CD4-positive, alpha-beta T cell (primary cell): Measurements from ENCODE around the gene OCRL. TPM values are rescaled to one million over a fixed set of nuclear protein-coding genes. Genes with fewer than 3 reads are reported as not detected.

Experiments used
- ATAC-seq: fragments of 200-7000 bp; cut with Tn5 transposase; one replicate; pipeline ENCODE4 v1.10.0; 2022; ENCODE audit warnings: mild to moderate bottlenecking; ENCODE audit not compliant: poor library complexity
- CTCF ChIA-PET: fragments of 350-600 bp; sonication (Branson Sonifier 250); formaldehyde crosslinking; loops from one replicate; lab custom pipeline; 2021; ENCODE audit warnings: antibody characterized with exemption, inconsistent platforms; lab: Charles Lee
- POLR2A ChIA-PET: fragments of 350-600 bp; sonication (Branson Sonifier 250); formaldehyde crosslinking; loops from one replicate; lab custom pipeline; 2021; ENCODE audit warnings: antibody characterized with exemption, inconsistent platforms; lab: Charles Lee
- DNase-seq, 14 experiments: peaks; one replicate each; pipeline ENCODE4 v3.0.0-alpha.2; 2013 to 2020; ENCODE audit warnings: mixed read lengths in 2 of 14
- H3K27ac ChIP-seq, 2 donors: one replicate each; pipeline versions ENCODE4 v1.5.1 to v1.7.0; 2013; ENCODE audit warnings: low read length in 2 of 2, low read depth in 1 of 2, mild to moderate bottlenecking in 1 of 2
- H3K27me3 ChIP-seq, 2 experiments: 1 replicate in 1 of 2; 2 replicates in 1 of 2; pipeline versions ENCODE4 v1.6.1 to v1.7.0; 2013; ENCODE audit warnings: low read length in 2 of 2, control low read depth in 1 of 2, mild to moderate bottlenecking in 1 of 2, moderate library complexity in 1 of 2; ENCODE audit not compliant: insufficient read depth in 2 of 2, control insufficient read depth in 1 of 2
- H3K36me3 ChIP-seq: one replicate; pipeline ENCODE4 v1.6.1; 2013; ENCODE audit warnings: low read length, control low read depth; ENCODE audit not compliant: insufficient read depth
- H3K4me1 ChIP-seq: one replicate; pipeline ENCODE4 v1.6.1; 2013; ENCODE audit warnings: low read length, control low read depth; ENCODE audit not compliant: insufficient read depth
- H3K4me3 ChIP-seq: one replicate; pipeline ENCODE4 v1.5.1; 2013; ENCODE audit warnings: mild to moderate bottlenecking, low read length, moderate library complexity
- H3K9me3 ChIP-seq, 2 experiments: 1 replicate in 1 of 2; 2 replicates in 1 of 2; pipeline versions ENCODE4 v1.6.1 to v1.7.0; 2013; ENCODE audit warnings: low read length in 2 of 2, mild to moderate bottlenecking in 2 of 2, control low read depth in 1 of 2, moderate library complexity in 1 of 2; ENCODE audit not compliant: control insufficient read depth in 1 of 2, insufficient read depth in 1 of 2
- H3K27ac Mint-ChIP-seq: one replicate; pipeline ENCODE4 v1.8.0; 2020; ENCODE audit warnings: mixed read lengths
- H3K27me3 Mint-ChIP-seq: one replicate; pipeline ENCODE4 v1.8.0; 2021; ENCODE audit warnings: mixed read lengths
- H3K36me3 Mint-ChIP-seq: one replicate; pipeline ENCODE4 v1.8.0; 2021; ENCODE audit warnings: low read depth, mixed read lengths
- H3K4me1 Mint-ChIP-seq: one replicate; pipeline ENCODE4 v1.8.0; 2021; ENCODE audit warnings: low read depth, mixed read lengths
- H3K4me3 Mint-ChIP-seq: one replicate; pipeline ENCODE4 v1.8.0; 2020; ENCODE audit warnings: mild to moderate bottlenecking, mixed read lengths
- H3K9me3 Mint-ChIP-seq: one replicate; pipeline ENCODE4 v1.8.0; 2020; ENCODE audit warnings: mixed read lengths
- intact Hi-C, 2 experiments: fragments of 100-400 bp; cut with DNase I in 1 of 2; cut with micrococcal nuclease in 1 of 2; formaldehyde crosslinking; loops; one replicate each; pipeline versions ENCODE4 v1.15.1 to v1.9.0; 2023 to 2025; cut with DNase I, micrococcal nuclease
- total RNA-seq, 174 experiments: library from RNA in 2 of 174; stranded (reverse) in 2 of 174; gene quantifications; one replicate each; pipeline ENCODE4 v1.2.3 and lab custom pipeline; 2021 to 2026
- TF ChIP-seq, protein P1 (sequence below): fragments of 200-600 bp; IDR thresholded peaks from one replicate; pipeline ENCODE4 v1.8.0; 2022; ENCODE audit warnings: antibody characterized with exemption, mild to moderate bottlenecking

Gene OCRL
- total RNA-seq, 2 experiments from 2014 or later: 4.0 to 4.1 TPM

DNA sequence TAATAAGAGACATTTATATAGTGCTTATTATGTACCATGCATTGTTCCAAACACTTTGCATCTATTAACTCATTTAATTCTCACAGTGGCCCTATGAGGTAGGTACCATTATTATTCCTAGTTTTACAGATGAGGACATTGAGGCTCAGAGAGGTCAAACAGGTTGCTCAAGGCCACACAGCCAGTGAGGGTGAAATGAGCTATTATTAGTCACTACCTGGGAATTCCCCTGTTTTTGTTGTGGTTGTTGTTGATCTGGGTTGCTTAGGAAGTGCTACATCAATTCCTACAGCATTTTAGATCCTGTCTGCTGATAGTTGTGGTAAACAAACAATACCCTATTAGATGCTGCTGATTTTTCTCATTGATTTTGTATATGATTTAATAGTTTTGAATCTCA, 73.5 kb downstream of the OCRL start:
- POLR2A ChIA-PET: no interaction called here
- CTCF ChIA-PET: no interaction called here
- no peaks in the 10 kb centered on the region for H3K27me3 Mint-ChIP-seq
- no peaks in the 10 kb centered on the region for H3K36me3 Mint-ChIP-seq
- DNase-seq: peak in 3 of 14 experiments; percentile 38 to 68 (median 56)
- no peaks in the 10 kb centered on the region for H3K36me3 ChIP-seq
- H3K4me1 ChIP-seq: no peaks in the 10 kb centered on the region
- peaks cover 5% of the 10 kb centered on the region for H3K4me1 Mint-ChIP-seq
- H3K27me3 ChIP-seq: no peaks in the 10 kb centered on the region
- intact Hi-C loops: no loop called here
- no peak overlapping the region for H3K27ac ChIP-seq
- no peaks in the 10 kb centered on the region for H3K9me3 ChIP-seq
- no peak overlapping the region for H3K4me3 ChIP-seq
- H3K27ac Mint-ChIP-seq: no peak overlapping the region
- TF ChIP-seq, protein P1, sequence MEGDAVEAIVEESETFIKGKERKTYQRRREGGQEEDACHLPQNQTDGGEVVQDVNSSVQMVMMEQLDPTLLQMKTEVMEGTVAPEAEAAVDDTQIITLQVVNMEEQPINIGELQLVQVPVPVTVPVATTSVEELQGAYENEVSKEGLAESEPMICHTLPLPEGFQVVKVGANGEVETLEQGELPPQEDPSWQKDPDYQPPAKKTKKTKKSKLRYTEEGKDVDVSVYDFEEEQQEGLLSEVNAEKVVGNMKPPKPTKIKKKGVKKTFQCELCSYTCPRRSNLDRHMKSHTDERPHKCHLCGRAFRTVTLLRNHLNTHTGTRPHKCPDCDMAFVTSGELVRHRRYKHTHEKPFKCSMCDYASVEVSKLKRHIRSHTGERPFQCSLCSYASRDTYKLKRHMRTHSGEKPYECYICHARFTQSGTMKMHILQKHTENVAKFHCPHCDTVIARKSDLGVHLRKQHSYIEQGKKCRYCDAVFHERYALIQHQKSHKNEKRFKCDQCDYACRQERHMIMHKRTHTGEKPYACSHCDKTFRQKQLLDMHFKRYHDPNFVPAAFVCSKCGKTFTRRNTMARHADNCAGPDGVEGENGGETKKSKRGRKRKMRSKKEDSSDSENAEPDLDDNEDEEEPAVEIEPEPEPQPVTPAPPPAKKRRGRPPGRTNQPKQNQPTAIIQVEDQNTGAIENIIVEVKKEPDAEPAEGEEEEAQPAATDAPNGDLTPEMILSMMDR: no peak
- no peak for ATAC-seq
- no peaks in the 10 kb centered on the region for H3K9me3 Mint-ChIP-seq
- no peak overlapping the region for H3K4me3 Mint-ChIP-seq

DNA sequence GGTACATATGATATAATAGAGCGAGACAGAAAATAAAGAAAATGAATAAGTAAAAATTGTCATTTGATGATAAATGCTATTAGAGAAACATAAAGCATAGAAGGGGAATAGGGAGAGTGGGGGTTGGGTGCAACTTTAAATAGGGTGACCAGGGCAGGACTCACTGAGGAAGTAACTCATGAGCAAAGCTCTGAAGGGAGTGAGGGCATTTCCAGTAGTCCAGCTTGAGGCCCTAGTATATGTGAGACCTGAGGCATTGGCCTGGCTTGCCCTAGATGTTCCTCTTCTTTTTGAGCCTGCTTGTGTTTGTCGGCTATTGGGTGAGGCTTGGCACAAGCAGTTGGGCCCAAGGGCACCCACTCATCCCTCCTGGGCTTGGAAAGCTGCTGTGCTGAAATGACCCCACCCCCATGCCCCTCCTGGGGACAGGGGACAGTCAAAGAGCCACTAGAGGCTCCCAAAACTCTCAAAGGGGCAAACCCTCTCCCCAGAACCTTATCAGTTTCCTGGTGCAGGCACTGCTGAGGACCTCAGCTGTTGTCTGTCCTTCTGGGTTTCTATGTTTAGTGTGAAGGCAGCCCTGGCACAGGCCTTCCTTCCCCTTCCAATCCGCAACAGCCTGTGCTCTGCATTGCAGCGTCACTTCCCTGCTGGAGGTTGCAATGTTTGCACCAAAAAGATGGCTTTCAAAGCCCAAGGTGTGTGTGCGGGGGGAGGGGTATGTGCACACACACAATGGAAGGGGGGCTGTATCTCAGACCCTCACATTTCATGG, 74.6 kb downstream of the OCRL start:
- Mint-ChIP-seq H3K27ac (no peak overlapping the region), H3K36me3 (no peaks in the 10 kb centered on the region), H3K4me1 (peaks cover 5% of the 10 kb centered on the region), H3K27me3 (no peaks in the 10 kb centered on the region), H3K4me3 (no peak overlapping the region), H3K9me3 (no peaks in the 10 kb centered on the region)
- H3K27me3 ChIP-seq: no peaks in the 10 kb centered on the region
- ChIA-PET CTCF (no interaction called here), POLR2A (no interaction called here)
- H3K36me3 ChIP-seq: no peaks in the 10 kb centered on the region
- DNase-seq (no peak), ATAC-seq (no peak)
- intact Hi-C loops: no loop called here
- no peak overlapping the region for H3K27ac ChIP-seq
- H3K4me3 ChIP-seq: no peak overlapping the region
- TF ChIP-seq, protein P1: no peak
- no peaks in the 10 kb centered on the region for H3K9me3 ChIP-seq
- H3K4me1 ChIP-seq: no peaks in the 10 kb centered on the region

DNA sequence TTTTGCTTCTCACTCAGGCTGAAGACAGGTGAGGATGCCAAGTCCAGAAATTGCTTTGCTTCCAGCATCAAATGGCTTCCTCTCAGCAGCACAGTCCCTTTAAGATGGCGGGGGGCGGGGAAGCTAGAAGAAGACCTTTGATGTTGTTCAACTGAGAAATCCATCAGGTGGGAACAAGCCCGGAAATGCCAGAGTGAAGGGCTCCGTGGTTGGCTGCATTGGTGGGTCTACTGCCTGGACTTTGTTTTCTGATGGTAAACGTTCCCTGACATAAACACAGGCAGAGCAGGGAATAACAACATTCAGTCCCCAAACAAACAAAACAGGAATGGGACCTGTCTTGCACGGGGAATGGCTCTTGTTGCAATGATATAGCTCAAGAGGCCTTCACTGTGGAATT, 77.4 kb downstream of the OCRL start:
- H3K4me1 Mint-ChIP-seq: peaks cover 5% of the 10 kb centered on the region
- no peak overlapping the region for H3K27ac Mint-ChIP-seq
- TF ChIP-seq, protein P1: no peak
- no peaks in the 10 kb centered on the region for H3K36me3 ChIP-seq
- no peak overlapping the region for H3K4me3 Mint-ChIP-seq
- H3K27me3 Mint-ChIP-seq: no peaks in the 10 kb centered on the region
- no peaks in the 10 kb centered on the region for H3K4me1 ChIP-seq
- H3K9me3 Mint-ChIP-seq: no peaks in the 10 kb centered on the region
- H3K4me3 ChIP-seq: no peak overlapping the region
- CTCF ChIA-PET: no interaction called here
- H3K36me3 Mint-ChIP-seq: no peaks in the 10 kb centered on the region
- POLR2A ChIA-PET: no interaction called here
- no peaks in the 10 kb centered on the region for H3K9me3 ChIP-seq
- ATAC-seq (no peak), DNase-seq (no peak)
- no peak overlapping the region for H3K27ac ChIP-seq
- intact Hi-C loops: no loop called here
- H3K27me3 ChIP-seq: no peaks in the 10 kb centered on the region
